ENCODE results near the gene TRPC4AP. TPM values are rescaled to one million over a fixed set of nuclear protein-coding genes. Genes with fewer than 3 reads are reported as not detected.
"Not testable (repeated sequence)": the region's sequence is repeated elsewhere in the genome, so short reads cannot be mapped to it uniquely, and the experiment has no call there.

The TRPC4AP gene
- total RNA-seq = 33.8 TPM
- long read RNA-seq, transcript TRPC4AP-202 (19 exons, 3,138 nt) = minor isoform, 30 of 172 reads
- long read RNA-seq, transcript TRPC4AP-201 (19 exons, 3,226 nt) = major isoform, 86 of 172 reads
- long read RNA-seq, partial matches to known transcripts = 37 of 172 reads
- long read RNA-seq, other reads (novel, unspliced or antisense) = 19 of 172 reads

- intact Hi-C loops (cut with DNase I) = no loop called here
- DNase-seq = peak; percentile 95
- peak; percentile 97 for ATAC-seq (ENCODE audit: poor library complexity)
Observed at GRCh38 chr20:35092524-35093266, at the start of gene TRPC4AP. TRPC4AP (minus strand) TSS chr20:35092807; CDS start chr20:35092781, 26 bp downstream.

GRCh38 chr20:35135867-35136586 lies 43.4 kb upstream of the TRPC4AP start:
- DNase-seq (peak; percentile 57), ATAC-seq (ENCODE audit: poor library complexity) (peak; percentile 87)
- intact Hi-C loops (cut with DNase I) = no loop called here

GRCh38 chr20:35134880-35135279 lies 42.3 kb upstream of the TRPC4AP start:
- ATAC-seq (ENCODE audit: poor library complexity) = peak; percentile 76
- intact Hi-C loops (cut with DNase I) = no loop called here
- peak; percentile 64 for DNase-seq

- intact Hi-C loops (cut with DNase I) = no loop called here
- peak; percentile 36 for ATAC-seq (ENCODE audit: poor library complexity)
- DNase-seq = peak; percentile 54
Observed at GRCh38 chr20:35134472-35134871, 41.9 kb upstream of the TRPC4AP start.

- DNase-seq = no peak
- intact Hi-C loops (cut with DNase I) = no loop called here
- no peak for ATAC-seq (ENCODE audit: poor library complexity)
Observed at GRCh38 chr20:35133735-35134134, 41.1 kb upstream of the TRPC4AP start.

- ATAC-seq (ENCODE audit: poor library complexity) (no peak), DNase-seq (no peak)
- intact Hi-C loops (cut with DNase I) = no loop called here
Observed at GRCh38 chr20:35133031-35133430, 40.4 kb upstream of the TRPC4AP start.

GRCh38 chr20:35131934-35132333 lies 39.3 kb upstream of the TRPC4AP start:
- DNase-seq (no peak), ATAC-seq (ENCODE audit: poor library complexity) (no peak)
- intact Hi-C loops (cut with DNase I) = no loop called here

GRCh38 chr20:35129647-35130069 lies 37.1 kb upstream of the TRPC4AP start:
- intact Hi-C loops (cut with DNase I) = no loop called here
- DNase-seq (no peak), ATAC-seq (ENCODE audit: poor library complexity) (no peak)

GRCh38 chr20:35125753-35126152 lies 33.1 kb upstream of the TRPC4AP start:
- DNase-seq = no peak
- intact Hi-C loops (cut with DNase I) = no loop called here
- no peak for ATAC-seq (ENCODE audit: poor library complexity)

GRCh38 chr20:35122756-35123405 lies 30.3 kb upstream of the TRPC4AP start:
- no peak for DNase-seq
- ATAC-seq (ENCODE audit: poor library complexity) = no peak
- intact Hi-C loops (cut with DNase I) = no loop called here

- ATAC-seq (ENCODE audit: poor library complexity) (peak; percentile 76), DNase-seq (no peak)
- intact Hi-C loops (cut with DNase I) = no loop called here
Observed at GRCh38 chr20:35121186-35121585, 28.6 kb upstream of the TRPC4AP start.

GRCh38 chr20:35120012-35120701 lies 27.6 kb upstream of the TRPC4AP start:
- intact Hi-C loops (cut with DNase I) = no loop called here
- ATAC-seq (ENCODE audit: poor library complexity) = peak; percentile 39
- DNase-seq = no peak

GRCh38 chr20:35117629-35118028 lies 25.0 kb upstream of the TRPC4AP start:
- intact Hi-C loops (cut with DNase I) = no loop called here
- DNase-seq (no peak), ATAC-seq (ENCODE audit: poor library complexity) (no peak)

GRCh38 chr20:35117196-35117595 lies 24.6 kb upstream of the TRPC4AP start:
- intact Hi-C loops (cut with DNase I) = no loop called here
- DNase-seq = no peak
- ATAC-seq (ENCODE audit: poor library complexity) = no peak

GRCh38 chr20:35116258-35116657 lies 23.7 kb upstream of the TRPC4AP start:
- DNase-seq = no peak
- ATAC-seq (ENCODE audit: poor library complexity) = no peak
- intact Hi-C loops (cut with DNase I) = no loop called here

- intact Hi-C loops (cut with DNase I) = no loop called here
- ATAC-seq (ENCODE audit: poor library complexity) = no peak
- DNase-seq = no peak
Observed at GRCh38 chr20:35115606-35116005, 23.0 kb upstream of the TRPC4AP start.

- ATAC-seq (ENCODE audit: poor library complexity); intact Hi-C loops (cut with DNase I); DNase-seq: not testable (repeated sequence)
Observed at GRCh38 chr20:35112276-35112675, 19.7 kb upstream of the TRPC4AP start.

GRCh38 chr20:35111141-35111888 lies 18.7 kb upstream of the TRPC4AP start:
- ATAC-seq (ENCODE audit: poor library complexity) (peak; percentile 52), DNase-seq (no peak)
- intact Hi-C loops (cut with DNase I) = no loop called here
